GM23248 (cell line): ENCODE results near the gene ESPNL.

ENCODE experiments used
- EZH2 ChIP-seq: fragments of 200-600 bp; sonication (generic); IDR thresholded peaks from 2 replicates; pipeline ENCODE4 v1.6.1; 2018; ENCODE audit warnings: antibody characterized with exemption, mild to moderate bottlenecking; ENCODE audit not compliant: insufficient read depth, poor library complexity, severe bottlenecking
- EZH2phosphoT487 ChIP-seq: fragments of 200-600 bp; sonication (generic); IDR thresholded peaks from 2 replicates; pipeline ENCODE4 v1.6.1; 2018; ENCODE audit warnings: antibody characterized with exemption, moderate library complexity, mild to moderate bottlenecking, low read depth; ENCODE audit not compliant: insufficient read depth

DNA sequence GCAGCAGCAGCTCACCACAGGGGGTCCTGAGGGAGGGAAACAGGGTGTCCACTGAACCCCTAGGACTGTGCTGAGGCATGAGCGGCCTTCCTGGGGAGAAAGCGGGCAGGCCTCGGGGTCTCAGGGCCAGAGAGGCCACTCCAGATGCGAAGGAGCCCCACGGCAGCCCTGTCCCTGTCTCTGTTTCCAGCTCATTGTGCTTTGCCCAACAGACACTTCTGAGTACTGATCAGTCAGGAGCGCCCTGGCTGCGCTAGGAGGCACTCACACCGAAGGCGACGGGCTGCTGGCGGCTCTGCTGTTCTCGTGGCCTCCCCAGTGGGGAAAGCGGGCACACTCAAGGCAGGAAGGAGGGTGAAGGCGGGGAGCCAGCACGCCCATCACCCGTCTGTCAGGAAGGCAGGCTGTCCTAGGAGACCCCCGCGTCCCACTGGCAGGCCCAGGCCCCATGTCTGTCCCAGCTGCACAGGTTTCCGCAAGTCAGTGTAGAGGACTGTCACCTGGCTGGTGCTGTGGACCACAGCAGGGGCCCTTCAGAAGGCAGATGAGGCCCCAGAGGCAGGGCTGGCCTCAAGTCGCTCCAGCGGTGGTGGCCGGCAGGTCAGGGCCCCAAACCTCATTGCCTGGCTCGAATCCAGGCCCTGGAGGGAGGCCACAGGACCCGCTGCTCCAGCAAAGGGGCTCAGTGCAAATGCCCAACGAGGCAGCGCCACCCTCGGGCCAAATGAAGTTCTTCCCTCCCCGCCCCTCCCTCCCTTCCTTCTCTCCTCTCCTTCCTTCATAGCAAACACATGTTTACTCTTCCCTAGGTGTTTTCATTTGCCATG is 6.8 kb downstream of the ESPNL start:
- TF ChIP-seq EZH2 (no peak), EZH2phosphoT487 (no peak)
